H1 (cell line): Measurements from ENCODE around the gene PCGF3. TPM values are rescaled to one million over a fixed set of nuclear protein-coding genes. Genes with fewer than 3 reads are reported as not detected.

Source experiments
- CTCF ChIA-PET: fragments of 300-600 bp; sonication (Branson Sonifier 250); formaldehyde crosslinking; loops from one replicate; lab custom pipeline; 2021; ENCODE audit not compliant: partially characterized antibody; lab: Charles Lee
- POLR2A ChIA-PET: fragments of 300-600 bp; sonication (Branson Sonifier 250); formaldehyde crosslinking; loops from one replicate; lab custom pipeline; 2021; ENCODE audit warnings: inconsistent platforms; ENCODE audit not compliant: partially characterized antibody; lab: Charles Lee
- DNase-seq, 2 experiments: peaks; one replicate each; pipeline versions ENCODE4 v3.0.0 to v3.0.0-alpha.2; 2010 to 2022; ENCODE audit warnings: low spot score in 2 of 2, low read depth in 1 of 2, mixed read lengths in 1 of 2
- FAIRE-seq: peaks from 2 replicates; lab custom pipeline; 2011; peaks lifted over from hg19 to GRCh38; lab: Jason Lieb, UNC
- H2AFZ ChIP-seq: 2 replicates; pipeline ENCODE4 v1.8.1; 2012; ENCODE audit warnings: low read length, inconsistent platforms
- H2AK5ac ChIP-seq: 2 replicates; pipeline ENCODE4 v1.6.1; 2013; ENCODE audit warnings: low read depth, low read length
- H2BK120ac ChIP-seq: replicated peaks from 2 replicates; pipeline ENCODE3; 2013; ENCODE audit warnings: low read depth, low read length, inconsistent platforms
- H2BK12ac ChIP-seq: 2 replicates; pipeline ENCODE4 v1.6.1; 2013; ENCODE audit warnings: low read depth, low read length
- H2BK15ac ChIP-seq: 2 replicates; pipeline ENCODE4 v1.6.1; 2013; ENCODE audit warnings: low read length
- H2BK20ac ChIP-seq: 2 replicates; pipeline ENCODE4 v1.6.1; 2013; ENCODE audit warnings: low read length
- H2BK5ac ChIP-seq: 2 replicates; pipeline ENCODE4 v1.6.1; 2013; ENCODE audit warnings: low read depth, low read length
- H3K14ac ChIP-seq: 2 replicates; pipeline ENCODE4 v1.6.1; 2013; ENCODE audit warnings: inconsistent platforms; ENCODE audit not compliant: insufficient read length
- H3K18ac ChIP-seq: 2 replicates; pipeline ENCODE4 v1.6.1; 2013; ENCODE audit warnings: low read length; ENCODE audit errors: extremely low read depth
- H3K23ac ChIP-seq: 2 replicates; pipeline ENCODE4 v1.6.1; 2013; ENCODE audit warnings: inconsistent platforms; ENCODE audit not compliant: insufficient read length
- H3K23me2 ChIP-seq: 2 replicates; pipeline ENCODE4 v1.6.1; 2013; ENCODE audit warnings: low read depth, low read length
- H3K27ac ChIP-seq: 2 replicates; pipeline ENCODE4 v1.6.1; 2011; ENCODE audit warnings: low read depth, low read length, inconsistent platforms
- H3K27me3 ChIP-seq, 4 experiments: replicated peaks in 1 of 4; 1 replicate in 1 of 4; 2 replicates in 3 of 4; pipeline versions ENCODE4 v1.6.1 to v1.8.1; 2011 to 2013; ENCODE audit warnings: low read length in 3 of 4, mild to moderate bottlenecking in 3 of 4, inconsistent platforms in 2 of 4, mixed read lengths in 2 of 4, moderate library complexity in 1 of 4; ENCODE audit not compliant: control insufficient read depth in 3 of 4, insufficient read depth in 3 of 4; ENCODE audit errors: extremely low read depth in 1 of 4
- H3K36me3 ChIP-seq, 4 experiments: 2 replicates each; pipeline versions ENCODE4 v1.6.1 to v1.8.1; 2011 to 2013; ENCODE audit warnings: mild to moderate bottlenecking in 4 of 4, low read length in 3 of 4, moderate library complexity in 2 of 4, control low read depth in 1 of 4, inconsistent platforms in 1 of 4; ENCODE audit not compliant: insufficient read depth in 4 of 4, control insufficient read depth in 2 of 4
- H3K4ac ChIP-seq: replicated peaks from 2 replicates; pipeline ENCODE3; 2013; ENCODE audit warnings: low read length, low read depth, mixed read lengths, inconsistent platforms; ENCODE audit not compliant: insufficient read length
- H3K4me1 ChIP-seq, 4 experiments: replicated peaks in 1 of 4; 1 replicate in 1 of 4; 2 replicates in 3 of 4; pipeline versions ENCODE4 v1.6.1 to v1.8.1; 2011 to 2013; ENCODE audit warnings: low read length in 3 of 4, inconsistent platforms in 2 of 4, mixed read lengths in 1 of 4; ENCODE audit not compliant: insufficient read depth in 4 of 4, control insufficient read depth in 3 of 4
- H3K4me2 ChIP-seq, 2 experiments: 2 replicates each; pipeline versions ENCODE4 v1.6.1 to v1.8.1; 2011 to 2013; ENCODE audit warnings: low read depth in 2 of 2, low read length in 2 of 2, control low read depth in 1 of 2, inconsistent platforms in 1 of 2, mild to moderate bottlenecking in 1 of 2; ENCODE audit not compliant: insufficient read depth in 1 of 2
- H3K4me3 ChIP-seq, 4 experiments: fragments of 200-600, 300-600 bp in 1 of 4; sonication (generic), shearing (Covaris generic), sonication (Bioruptor Twin) in 1 of 4; 2 replicates each; pipeline versions ENCODE4 v1.5.1 to v1.8.1; 2011 to 2016; ENCODE audit warnings: low read length in 4 of 4, low read depth in 3 of 4, control low read depth in 2 of 4, inconsistent platforms in 2 of 4, mild to moderate bottlenecking in 2 of 4, mixed read lengths in 1 of 4, moderate library complexity in 1 of 4; ENCODE audit not compliant: insufficient read depth in 2 of 4; ENCODE audit errors: extremely low read depth in 1 of 4
- H3K56ac ChIP-seq: replicated peaks from 2 replicates; pipeline ENCODE3; 2013; ENCODE audit warnings: low read depth, mild to moderate bottlenecking, mixed read lengths, low read length, inconsistent platforms; ENCODE audit not compliant: insufficient read length
- H3K79me1 ChIP-seq: 2 replicates; pipeline ENCODE4 v1.6.1; 2013; ENCODE audit warnings: low read depth, low read length, control low read depth
- H3K79me2 ChIP-seq, 2 experiments: 2 replicates each; pipeline versions ENCODE4 v1.6.1 to v1.8.1; 2012 to 2013; ENCODE audit warnings: low read length in 2 of 2, mild to moderate bottlenecking in 2 of 2, inconsistent platforms in 1 of 2; ENCODE audit not compliant: insufficient read depth in 2 of 2, control insufficient read depth in 1 of 2
- H3K9ac ChIP-seq, 4 experiments: replicated peaks in 1 of 4; 1 replicate in 1 of 4; 2 replicates in 3 of 4; pipeline versions ENCODE4 v1.6.1 to v1.8.1; 2011 to 2013; ENCODE audit warnings: low read depth in 3 of 4, low read length in 3 of 4, control low read depth in 2 of 4, mild to moderate bottlenecking in 2 of 4, moderate library complexity in 2 of 4, inconsistent platforms in 1 of 4; ENCODE audit errors: extremely low read depth in 1 of 4
- H3K9me3 ChIP-seq, 2 experiments: 2 replicates each; pipeline versions ENCODE4 v1.6.1 to v1.8.1; 2012 to 2013; ENCODE audit warnings: mild to moderate bottlenecking in 2 of 2, moderate library complexity in 2 of 2, control low read depth in 1 of 2, inconsistent platforms in 1 of 2, low read depth in 1 of 2, low read length in 1 of 2, mixed read lengths in 1 of 2; ENCODE audit not compliant: insufficient read depth in 2 of 2
- H4K20me1 ChIP-seq, 2 experiments: replicated peaks in 1 of 2; 2 replicates each; pipeline versions ENCODE3 to v1.8.1; 2011 to 2013; ENCODE audit warnings: inconsistent platforms in 2 of 2, low read length in 2 of 2, mild to moderate bottlenecking in 1 of 2; ENCODE audit not compliant: insufficient read depth in 2 of 2, control insufficient read depth in 1 of 2
- H4K5ac ChIP-seq: 2 replicates; pipeline ENCODE4 v1.6.1; 2013; ENCODE audit warnings: low read length, low read depth, mixed read lengths, inconsistent platforms; ENCODE audit not compliant: insufficient read length
- H4K8ac ChIP-seq: 2 replicates; pipeline ENCODE4 v1.8.0; 2013; ENCODE audit warnings: mild to moderate bottlenecking, moderate library complexity, low read length, inconsistent platforms; ENCODE audit not compliant: insufficient read depth; ENCODE audit errors: extremely low read depth
- H4K91ac ChIP-seq: replicated peaks from 2 replicates; pipeline ENCODE3; 2013; ENCODE audit warnings: low read length, mixed read lengths, inconsistent platforms; ENCODE audit not compliant: insufficient read length
- POLR2A ChIP-seq, 2 experiments: IDR thresholded peaks; 1 replicate in 1 of 2; 2 replicates in 1 of 2; pipeline ENCODE4 v1.6.1; 2011; ENCODE audit warnings: low read depth in 2 of 2, low read length in 2 of 2, mild to moderate bottlenecking in 2 of 2; ENCODE audit errors: control extremely low read depth in 1 of 2
- WGBS, 2 experiments: shearing (Covaris generic) in 1 of 2; methylation state at CpG; one replicate each; pipeline versions ENCODE4 v1.1.6 to v1.1.7; 2013 to 2015; ENCODE audit warnings: low lambda C conversion rate in 2 of 2, mixed read lengths in 2 of 2, inconsistent platforms in 1 of 2, low coverage in 1 of 2, missing lambda C conversion rate in 1 of 2; ENCODE audit not compliant: insufficient replicate concordance in 2 of 2, insufficient coverage in 1 of 2, insufficient read length in 1 of 2; ENCODE audit errors: extremely low coverage in 1 of 2, missing lambda C conversion rate in 1 of 2; 5-methylcytosine and 5-hydroxymethylcytosine counted together
- polyA plus RNA-seq, 7 experiments: library from polyadenylated mRNA; depleted of rRNA in 3 of 7; stranded (reverse) in 5 of 7; unstranded in 2 of 7; fragments of >200 nt in 5 of 7; fragments of 200-250 nt in 2 of 7; gene quantifications; 1 replicate in 5 of 7; 2 replicates in 1 of 7; 4 replicates in 1 of 7; pipeline versions ENCODE4 v1.2.1 to v1.2.3, GENCODE V29; 2011 to 2013; ENCODE audit warnings: missing spikeins in 2 of 7, mixed read lengths in 2 of 7
- total RNA-seq: library from RNA; stranded (reverse); fragmentation: NEBNext Ultra II Directional; extraction: Animal tissue kit (Norgen Biotek cat#: 25700); gene quantifications from 2 replicates; pipeline ENCODE4 v1.2.1, GENCODE V29; 2021

Gene PCGF3
- total and polyA plus RNA-seq, 2 of the 8 experiments (the other 6 are each of a cell fraction or from before 2014, with no cell fraction given), result 52.7 to 52.9 TPM

DNA sequence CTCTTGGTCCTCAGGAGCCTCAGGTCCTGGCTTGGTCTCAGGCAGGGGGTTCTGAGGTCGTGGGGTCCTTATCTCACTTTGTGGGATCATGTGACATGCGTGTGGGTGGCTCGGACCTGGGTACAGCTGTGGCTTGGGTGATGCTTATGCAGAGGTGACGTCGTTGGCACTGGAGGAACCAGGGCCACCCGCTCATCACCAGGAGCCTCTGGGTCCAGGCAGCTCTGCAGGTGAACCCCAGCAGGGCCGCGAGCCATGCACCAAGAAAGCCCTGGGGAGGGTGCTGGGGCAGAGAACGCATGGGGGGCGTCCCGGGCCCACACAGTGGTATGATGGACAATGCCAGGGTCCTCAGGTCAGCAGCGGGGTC is 40.3 kb upstream of the PCGF3 start:
- Histone ChIP-seq H3K18ac (no peak overlapping the region), H3K23ac (no peak overlapping the region), H4K8ac (no peak overlapping the region), H4K91ac (no peak overlapping the region), H2BK120ac (no peak overlapping the region), H3K36me3 (no peaks in the 10 kb centered on the region), H4K20me1 (peaks cover 0 to 5% of the 10 kb centered on the region in 2 experiments), H3K9me3 (no peaks in the 10 kb centered on the region), H3K56ac (no peak overlapping the region), H3K23me2 (peaks cover 7% of the 10 kb centered on the region; the same call in 1 of the 2 replicates), H2AK5ac (no peak overlapping the region), H3K4me2 (no peak overlapping the region), H3K27ac (no peak overlapping the region), H2BK12ac (no peak overlapping the region), H3K79me1 (no peaks in the 10 kb centered on the region), H3K9ac (no peak overlapping the region), H3K4ac (no peak overlapping the region), H3K4me3 (no peak overlapping the region), H3K27me3 (no peaks in the 10 kb centered on the region), H2AFZ (no peak overlapping the region), H2BK20ac (no peak overlapping the region), H2BK15ac (0 out of 2 replicates have a peak overlapping the region, but pooled peaks have one; percentile 10), H3K14ac (no peak overlapping the region), H4K5ac (no peak overlapping the region), H3K79me2 (no peaks in the 10 kb centered on the region), H2BK5ac (no peak overlapping the region), H3K4me1 (no peaks in the 10 kb centered on the region; a peak in 1 of 7 replicates)
- ChIA-PET CTCF (interaction anchor here (1.5 to 3.0 kb wide), 3 partner anchors 9 to 63 kb away, joined by 3 to 22 read pairs (median 11); partner anchors contain the start of genes ATP5ME and MYL5), POLR2A (interaction anchor here (1.3 to 5.0 kb wide), 3 partner anchors 8 to 14 kb away, joined by 3 to 53 read pairs (median 25); partner anchors contain the start of genes ATP5ME and MYL5)
- no peak for TF ChIP-seq POLR2A (IDR thresholded peaks at IDR 0.05; ENCODE audit: control extremely low read depth in 1 of 2, low read depth in 2 of 2, low read length in 2 of 2)
- DNase-seq (no peak), FAIRE-seq (no peak)
- 83% methylated on average over 12 of the region's 12 CpGs; no CpG with 5 or more reads in 1 of the 2 experiments for WGBS, 2 experiments
